Left colon (tissue), 2 donors: ENCODE data around the gene ARRB1. TPM values are rescaled to one million over a fixed set of nuclear protein-coding genes. Genes with fewer than 3 reads are reported as not detected.

Experiments
- ATAC-seq: fragments of 200-7000 bp; cut with Tn5 transposase; one replicate; pipeline ENCODE4 v1.9.1; 2020; ENCODE audit warnings: mild to moderate bottlenecking, moderate library complexity
- DNase-seq, 2 donors: peaks; one replicate each; pipeline ENCODE4 v3.0.0-alpha.2; 2020
- intact Hi-C, 2 donors: fragments of 100-400 bp; cut with DNase I in 1 of 2; cut with micrococcal nuclease in 1 of 2; formaldehyde crosslinking; loops; one replicate each; pipeline versions ENCODE4 v1.11.2 to v1.14.0; 2022; cut with DNase I, micrococcal nuclease
- total RNA-seq, 2 donors: library from RNA; stranded (reverse); fragmentation: NEBNext Ultra II Directional; extraction: Animal tissue kit (Norgen Biotek cat#: 25700); gene quantifications; one replicate each; pipeline ENCODE4 v1.2.1, GENCODE V29; 2021
- donor health status: DM: no; HTN: no; CAD: no.
- donor health status: DM: yes; HTN: yes; CAD: no.

The ARRB1 gene
- total RNA-seq, 2 donors from 2014 or later: 80.5 to 95.4 TPM

GRCh38 chr11:75246671-75247350, 104.7 kb downstream of the ARRB1 start:
- DNase-seq (peak in 1 of 2 donors; percentile 21), ATAC-seq (no peak)
- intact Hi-C loops: loop anchor here (5.0 to 10.0 kb wide), 3 partner anchors 105 to 312 kb away; no protein-coding TSS in a partner anchor

- intact Hi-C loops: loop anchor here (5.0 to 10.0 kb wide), 3 partner anchors 104 to 311 kb away; no protein-coding TSS in a partner anchor
- peak in 1 of 2 donors; percentile 4 for DNase-seq
- no peak for ATAC-seq
Observed at GRCh38 chr11:75246006-75246670, 105.3 kb downstream of the ARRB1 start.

GRCh38 chr11:75245356-75246005, 106.0 kb downstream of the ARRB1 start:
- no peak for ATAC-seq
- intact Hi-C loops: loop anchor here (5.0 to 10.0 kb wide), 3 partner anchors 103 to 311 kb away; no protein-coding TSS in a partner anchor
- no peak for DNase-seq

GRCh38 chr11:75244052-75244814, 107.2 kb downstream of the ARRB1 start:
- intact Hi-C loops: loop anchor here (5.0 to 10.0 kb wide), 3 partner anchors 102 to 309 kb away; no protein-coding TSS in a partner anchor
- DNase-seq (no peak), ATAC-seq (no peak)

GRCh38 chr11:75242722-75243600, 108.5 kb downstream of the ARRB1 start:
- intact Hi-C loops: loop anchor here (5.0 to 10.0 kb wide), 3 partner anchors 101 to 308 kb away; no protein-coding TSS in a partner anchor
- ATAC-seq (no peak), DNase-seq (peak in 1 of 2 donors; percentile 15)

- peak in 1 of 2 donors; percentile 17 for DNase-seq
- intact Hi-C loops: loop anchor here (5.0 to 10.0 kb wide), 3 partner anchors 100 to 307 kb away; no protein-coding TSS in a partner anchor
- ATAC-seq: no peak
Observed at GRCh38 chr11:75241906-75242644, 109.4 kb downstream of the ARRB1 start.

- DNase-seq (peak; percentile 65 to 85), ATAC-seq (peak; percentile 96)
- intact Hi-C loops: loop anchor here (5.0 to 10.0 kb wide), 3 partner anchors 99 to 306 kb away; no protein-coding TSS in a partner anchor
Observed at GRCh38 chr11:75241036-75241905, 110.2 kb downstream of the ARRB1 start.

GRCh38 chr11:75240311-75241035, 111.0 kb downstream of the ARRB1 start, which contains the start of gene TPBGL:
TPBGL (plus strand) TSS chr11:75240774; CDS start chr11:75241050, 276 bp downstream.
- ATAC-seq: no peak
- intact Hi-C loops: loop anchor here (5.0 to 10.0 kb wide), 3 partner anchors 98 to 306 kb away; no protein-coding TSS in a partner anchor
- DNase-seq: peak in 1 of 2 donors; percentile 23

GRCh38 chr11:75239531-75240290, 111.8 kb downstream of the ARRB1 start:
- intact Hi-C loops: loop anchor here (5.0 to 10.0 kb wide), 4 partner anchors 97 to 305 kb away; no protein-coding TSS in a partner anchor
- peak in 1 of 2 donors; percentile 18 for DNase-seq
- no peak for ATAC-seq

- ATAC-seq (no peak), DNase-seq (peak in 1 of 2 donors; percentile 13)
- intact Hi-C loops: loop anchor here in 1 of 2 donors (10.0 kb wide), 1 partner anchor 224 kb away; no protein-coding TSS in a partner anchor
Observed at GRCh38 chr11:75238595-75239440, 112.6 kb downstream of the ARRB1 start.

GRCh38 chr11:75237050-75237449, 114.4 kb downstream of the ARRB1 start:
- no peak for ATAC-seq
- intact Hi-C loops: loop anchor here in 1 of 2 donors (10.0 kb wide), 1 partner anchor 222 kb away; no protein-coding TSS in a partner anchor
- peak in 1 of 2 donors; percentile 13 for DNase-seq

GRCh38 chr11:75236062-75236461, 115.4 kb downstream of the ARRB1 start:
- intact Hi-C loops: loop anchor here in 1 of 2 donors (10.0 kb wide), 1 partner anchor 221 kb away; no protein-coding TSS in a partner anchor
- DNase-seq (no peak), ATAC-seq (no peak)

GRCh38 chr11:75233754-75234172, 117.7 kb downstream of the ARRB1 start:
- no peak for ATAC-seq
- intact Hi-C loops: loop anchor here in 1 of 2 donors (10.0 kb wide), 1 partner anchor 219 kb away; no protein-coding TSS in a partner anchor
- no peak for DNase-seq
